Adrenal gland (tissue), 12 donors: ENCODE measurements around the gene ALDH1A1. TPM values are rescaled to one million over a fixed set of nuclear protein-coding genes. Genes with fewer than 3 reads are reported as not detected.

ENCODE experiments used
- DNase-seq, 7 donors: peaks; one replicate each; pipeline ENCODE4 v3.0.0-alpha.2; 2019 to 2020
- H3K27ac ChIP-seq, 5 donors: fragments of 200-600 bp; sonication (generic) in 4 of 5; 1 replicate in 3 of 5; 2 replicates in 2 of 5; pipeline versions ENCODE4 v1.5.1 to v1.8.0; 2016 to 2020; ENCODE audit warnings: mild to moderate bottlenecking in 1 of 5
- H3K27me3 ChIP-seq: fragments of 200-600 bp; 2 replicates; pipeline ENCODE4 v1.8.0; 2021
- H3K36me3 ChIP-seq, 2 donors: fragments of 200-600 bp; replicated peaks in 1 of 2; 1 replicate in 1 of 2; 2 replicates in 1 of 2; pipeline versions ENCODE4 v1.5.1 to v1.8.0; 2018 to 2022
- H3K4me1 ChIP-seq, 2 donors: fragments of 200-600 bp; replicated peaks in 1 of 2; 1 replicate in 1 of 2; 2 replicates in 1 of 2; pipeline versions ENCODE4 v1.5.1 to v1.8.0; 2018 to 2021
- H3K4me3 ChIP-seq, 4 donors: fragments of 200-600 bp; sonication (generic) in 3 of 4; one replicate each; pipeline ENCODE4 v1.5.1; 2016 to 2018
- H3K9me3 ChIP-seq, 3 donors: fragments of 200-600 bp; sonication (generic) in 1 of 3; replicated peaks in 1 of 3; 1 replicate in 2 of 3; 2 replicates in 1 of 3; pipeline versions ENCODE4 v1.5.1 to v1.8.0; 2016 to 2021
- CTCF ChIP-seq, 6 experiments: fragments of 450-650 bp in 4 of 6; fragments of 200-600 bp in 2 of 6; sonication (generic) in 1 of 6; IDR thresholded peaks; 1 replicate in 5 of 6; 2 replicates in 1 of 6; pipeline versions ENCODE4 v1.5.1 to v1.8.0; 2016 to 2021; ENCODE audit warnings: antibody characterized with exemption in 6 of 6, mild to moderate bottlenecking in 2 of 6, moderate library complexity in 1 of 6
- POLR2A ChIP-seq, 2 donors: fragments of 450-650 bp; IDR thresholded peaks; one replicate each; pipeline ENCODE4 v1.6.1; 2017; ENCODE audit warnings: antibody characterized with exemption in 2 of 2, mild to moderate bottlenecking in 2 of 2, moderate library complexity in 1 of 2
- WGBS, 4 donors: extraction: QIAGEN DNeasy Blood & Tissue Kit in 2 of 4; methylation state at CpG; one replicate each; pipeline versions ENCODE4 v1.1.5 to v1.1.7; 2013 to 2017; 5-methylcytosine and 5-hydroxymethylcytosine counted together
- intact Hi-C, 2 donors: fragments of 100-400 bp; cut with DNase I; formaldehyde crosslinking; loops; one replicate each; pipeline versions ENCODE4 v1.14.1 to v1.15.0; 2022 to 2023
- polyA plus RNA-seq, 3 donors: library from polyadenylated mRNA; stranded (reverse); fragments of 200-250 nt in 2 of 3; fragments of 350-450 nt in 1 of 3; fragmentation: Illumina TruSeq in 1 of 3; extraction: RNeasy Lipid Tissue Mini Kit (QIAGEN cat#74804) in 1 of 3; gene quantifications; one replicate each; pipeline ENCODE4 v1.2.3, GENCODE V29; 2013 to 2014
- total RNA-seq, 9 donors: library from RNA; depleted of rRNA in 4 of 9; stranded (reverse); fragments of >200 nt in 4 of 9; fragments of 120-200 nt in 1 of 9; fragmentation: NEBNext Ultra II Directional in 1 of 9; extraction: Animal tissue kit (Norgen Biotek cat#: 25700) in 1 of 9; gene quantifications; one replicate each; pipeline versions ENCODE4 v1.1.0 to v1.2.4, GENCODE V29; 2013 to 2023
- donor health status: healthy with polysubstance abuse.
- donor health status: Bipolar disorder and iron deficiency.
- donor health status: DM: yes; HTN: yes; CAD: no.
- donor health status: DM: no; HTN: no; CAD: no.
- donor health status: DM: no; HTN: no; CAD: no.
- donor health status: DM: yes; HTN: yes; CAD: no.

The ALDH1A1 gene
- total and polyA plus RNA-seq, 12 donors: 88.7 to 345 (median 186) TPM

- no peak overlapping the region for H3K4me3 ChIP-seq
- no peaks in the 10 kb centered on the region for H3K27me3 ChIP-seq
- no peaks in the 10 kb centered on the region for H3K9me3 ChIP-seq
- WGBS, 4 donors: 93 to 99% (median 95%) methylated on average over 2 of the region's 2 CpGs
- H3K36me3 ChIP-seq: no peaks in the 10 kb centered on the region
- DNase-seq: no peak
- no peaks in the 10 kb centered on the region for H3K4me1 ChIP-seq
- H3K27ac ChIP-seq: no peak overlapping the region
- TF ChIP-seq CTCF (IDR thresholded peaks at IDR 0.05) (no peak), POLR2A (IDR thresholded peaks at IDR 0.05) (no peak)
- intact Hi-C loops: no loop called here
Measured at GRCh38 chr9:72991772-72992171, 38.9 kb upstream of the ALDH1A1 start.

- 85 to 91% (median 90%) methylated on average over 1 of the region's 1 CpG for WGBS, 4 donors
- Histone ChIP-seq H3K27me3 (no peaks in the 10 kb centered on the region), H3K27ac (no peak overlapping the region), H3K4me3 (no peak overlapping the region), H3K9me3 (no peaks in the 10 kb centered on the region), H3K36me3 (no peaks in the 10 kb centered on the region), H3K4me1 (no peaks in the 10 kb centered on the region)
- intact Hi-C loops: no loop called here
- DNase-seq: no peak
- TF ChIP-seq POLR2A (IDR thresholded peaks at IDR 0.05) (no peak), CTCF (IDR thresholded peaks at IDR 0.05) (no peak)
Measured at GRCh38 chr9:72990397-72991182, 37.7 kb upstream of the ALDH1A1 start.

- no peaks in the 10 kb centered on the region for H3K36me3 ChIP-seq
- no peak overlapping the region for H3K27ac ChIP-seq
- no peak for DNase-seq
- intact Hi-C loops: no loop called here
- 79 to 90% (median 86%) methylated on average over 6 of the region's 6 CpGs for WGBS, 4 donors
- H3K9me3 ChIP-seq: no peaks in the 10 kb centered on the region
- no peak overlapping the region for H3K4me3 ChIP-seq
- no peaks in the 10 kb centered on the region for H3K4me1 ChIP-seq
- TF ChIP-seq POLR2A (IDR thresholded peaks at IDR 0.05): no peak
- no peak for TF ChIP-seq CTCF (IDR thresholded peaks at IDR 0.05)
- H3K27me3 ChIP-seq: no peaks in the 10 kb centered on the region
Measured at GRCh38 chr9:72986522-72987116, 33.8 kb upstream of the ALDH1A1 start.

- intact Hi-C loops: no loop called here
- 86 to 90% (median 88%) methylated on average over 3 of the region's 3 CpGs for whole genome bisulfite sequencing, 4 donors
- Histone ChIP-seq H3K9me3 (no peaks in the 10 kb centered on the region), H3K27me3 (no peaks in the 10 kb centered on the region), H3K4me1 (no peaks in the 10 kb centered on the region), H3K4me3 (no peak overlapping the region), H3K27ac (no peak overlapping the region), H3K36me3 (no peaks in the 10 kb centered on the region)
- TF ChIP-seq CTCF (IDR thresholded peaks at IDR 0.05): no peak
- TF ChIP-seq POLR2A (IDR thresholded peaks at IDR 0.05): no peak
- DNase-seq: no peak
Measured at GRCh38 chr9:72985746-72986145, 32.9 kb upstream of the ALDH1A1 start.
